Hematopoietic multipotent progenitor cell treated with erythropoietin and hydrocortisone succinate and interleukin-3 and kit ligand, for 17 days (in vitro differentiated cells): Measurements from ENCODE around the gene GADD45B.
"Not testable (repeated sequence)": the region's sequence is repeated elsewhere in the genome, so short reads cannot be mapped to it uniquely, and the experiment has no call there.

Experiments
- DNase-seq: peaks from one replicate; pipeline ENCODE4 v3.0.0-alpha.2; 2015; ENCODE audit warnings: low spot score

GADD45B gene

GRCh38 chr19:2514981-2515518 is 39.1 kb downstream of the GADD45B start:
- no peak for DNase-seq

- no peak for DNase-seq
These were observed 40.8 kb downstream of the GADD45B start for GRCh38 chr19:2516727-2517126.

GRCh38 chr19:2517881-2518601 is 42.1 kb downstream of the GADD45B start:
- no peak for DNase-seq

- not testable (repeated sequence) for DNase-seq
These were observed 42.9 kb downstream of the GADD45B start for GRCh38 chr19:2518856-2519255.

GRCh38 chr19:2519482-2519881 is 43.6 kb downstream of the GADD45B start:
- DNase-seq = no peak

GRCh38 chr19:2523630-2524311 is 47.8 kb downstream of the GADD45B start:
- DNase-seq = no peak

GRCh38 chr19:2524361-2524839 is 48.5 kb downstream of the GADD45B start:
- DNase-seq = no peak

GRCh38 chr19:2524840-2525723 is 49.2 kb downstream of the GADD45B start:
- no peak for DNase-seq

GRCh38 chr19:2527171-2527570 is 51.2 kb downstream of the GADD45B start:
- no peak for DNase-seq

- no peak for DNase-seq
These were observed 51.8 kb downstream of the GADD45B start for GRCh38 chr19:2527686-2528085.
